Panc1 (cell line): ENCODE measurements around the gene CRCP.
"Not testable (repeated sequence)": the region's sequence is repeated elsewhere in the genome, so short reads cannot be mapped to it uniquely, and the experiment has no call there.

Experiments
- CTCF ChIP-seq: fragments of 450-650 bp; IDR thresholded peaks from 2 replicates; pipeline ENCODE4 v1.5.1; 2017; ENCODE audit warnings: mild to moderate bottlenecking
- REST ChIP-seq, 2 experiments: IDR thresholded peaks; 2 replicates each; pipeline ENCODE4 v1.6.1; 2011 to 2012; ENCODE audit warnings: low read depth in 2 of 2, control low read depth in 1 of 2, low read length in 1 of 2, mild to moderate bottlenecking in 1 of 2, moderate library complexity in 1 of 2; ENCODE audit not compliant: insufficient read depth in 1 of 2

- TF ChIP-seq CTCF; REST (IDR thresholded peaks at IDR 0.05; ENCODE audit: insufficient read depth in 1 of 2, low read depth in 2 of 2, low read length in 1 of 2): not testable (repeated sequence)
These were observed 11.2 kb downstream of the CRCP start for GRCh38 chr7:66125781-66126352.
